Fibroblast of pulmonary artery (primary cell): ENCODE results near the gene SECISBP2.

Experiments used
- DNase-seq: peaks from one replicate; pipeline ENCODE4 v3.0.0-alpha.2; 2010; ENCODE audit warnings: low read depth
- H3K4me3 ChIP-seq: replicated peaks from 2 replicates; pipeline ENCODE4 v1.5.1; 2011; ENCODE audit warnings: low read depth, mild to moderate bottlenecking, control low read depth, low read length, moderate library complexity
- CTCF ChIP-seq: IDR thresholded peaks from 2 replicates; pipeline ENCODE4 v1.5.1; 2011; ENCODE audit warnings: mild to moderate bottlenecking, control low read depth, low read length, inconsistent platforms; ENCODE audit errors: missing control alignments

SECISBP2 gene

GRCh38 chr9:89360465-89360864, 42.2 kb downstream of the SECISBP2 start:
- TF ChIP-seq CTCF, result no peak
- no peak for DNase-seq
- H3K4me3 ChIP-seq, result no peak overlapping the region

GRCh38 chr9:89361031-89361430, 42.7 kb downstream of the SECISBP2 start:
- TF ChIP-seq CTCF, result no peak
- no peak overlapping the region for H3K4me3 ChIP-seq
- DNase-seq, result no peak

- H3K4me3 ChIP-seq, result no peak overlapping the region
- DNase-seq, result no peak
- TF ChIP-seq CTCF, result no peak
These were observed 43.7 kb downstream of the SECISBP2 start for GRCh38 chr9:89361816-89362646.

- no peak overlapping the region for H3K4me3 ChIP-seq
- no peak for TF ChIP-seq CTCF
- DNase-seq, result no peak
These were observed 44.5 kb downstream of the SECISBP2 start for GRCh38 chr9:89362647-89363310.

- no peak for TF ChIP-seq CTCF
- no peak for DNase-seq
- no peak overlapping the region for H3K4me3 ChIP-seq
These were observed 45.0 kb downstream of the SECISBP2 start for GRCh38 chr9:89363311-89363670.

- TF ChIP-seq CTCF, result no peak
- DNase-seq, result no peak
- no peak overlapping the region for H3K4me3 ChIP-seq
These were observed 45.8 kb downstream of the SECISBP2 start for GRCh38 chr9:89363921-89364665.
